Kidney (tissue), 14 donors: ENCODE data around the gene TAF1A. TPM values are rescaled to one million over a fixed set of nuclear protein-coding genes. Genes with fewer than 3 reads are reported as not detected.

ENCODE experiments used
- DNase-seq, 5 donors: peaks; one replicate each; pipeline ENCODE4 v3.0.0-alpha.2; 2013 to 2020
- FAIRE-seq: peaks from 2 replicates; lab custom pipeline; 2012; peaks lifted over from hg19 to GRCh38; lab: Jason Lieb, UNC
- H3K27ac ChIP-seq, 2 donors: one replicate each; pipeline ENCODE4 v1.7.0; 2013; ENCODE audit warnings: low read depth in 2 of 2, low read length in 2 of 2, inconsistent platforms in 1 of 2
- H3K27me3 ChIP-seq: one replicate; pipeline ENCODE4 v1.7.1; 2013; ENCODE audit warnings: low read length, inconsistent platforms; ENCODE audit not compliant: control insufficient read depth, insufficient read depth
- H3K36me3 ChIP-seq, 3 donors: one replicate each; pipeline versions ENCODE4 v1.7.0 to v1.7.1; 2013; ENCODE audit warnings: low read length in 3 of 3, control low read depth in 1 of 3, inconsistent platforms in 1 of 3; ENCODE audit not compliant: insufficient read depth in 3 of 3, control insufficient read depth in 2 of 3
- H3K4me1 ChIP-seq, 3 donors: one replicate each; pipeline versions ENCODE4 v1.7.0 to v1.7.1; 2013; ENCODE audit warnings: low read length in 3 of 3, inconsistent platforms in 1 of 3, low read depth in 1 of 3; ENCODE audit not compliant: control insufficient read depth in 2 of 3, insufficient read depth in 2 of 3
- H3K4me3 ChIP-seq, 3 donors: one replicate each; pipeline versions ENCODE4 v1.7.0 to v1.8.1; 2013; ENCODE audit warnings: low read length in 3 of 3, control low read depth in 1 of 3, inconsistent platforms in 1 of 3
- H3K9ac ChIP-seq, 3 donors: one replicate each; pipeline versions ENCODE4 v1.7.0 to v1.7.1; 2013; ENCODE audit warnings: low read length in 3 of 3, control low read depth in 1 of 3, inconsistent platforms in 1 of 3
- H3K9me3 ChIP-seq, 3 donors: one replicate each; pipeline versions ENCODE4 v1.7.0 to v1.7.1; 2013; ENCODE audit warnings: low read length in 3 of 3, control low read depth in 1 of 3, inconsistent platforms in 1 of 3; ENCODE audit not compliant: control insufficient read depth in 2 of 3, insufficient read depth in 1 of 3
- intact Hi-C: fragments of 100-400 bp; cut with DNase I; formaldehyde crosslinking; loops from one replicate; pipeline ENCODE4 v1.11.1; 2022
- polyA plus RNA-seq: library from polyadenylated mRNA; stranded (reverse); fragments of 350-450 nt; fragmentation: Illumina TruSeq; extraction: RNeasy Lipid Tissue Mini Kit (QIAGEN cat#74804); gene quantifications from one replicate; pipeline ENCODE4 v1.2.3, GENCODE V29; 2014; ENCODE audit warnings: low read depth, low replicate concordance; ENCODE audit not compliant: insufficient read depth
- total RNA-seq: library from RNA; stranded (reverse); fragmentation: NEBNext Ultra II Directional; extraction: Animal tissue kit (Norgen Biotek cat#: 25700); gene quantifications from one replicate; pipeline ENCODE4 v1.2.1, GENCODE V29; 2021
- TF ChIP-seq, protein P1 (sequence below): IDR thresholded peaks from 3 replicates; pipeline ENCODE4 v1.5.1; 2012; ENCODE audit warnings: mild to moderate bottlenecking, moderate library complexity, borderline replicate concordance; ENCODE audit not compliant: insufficient read depth; ENCODE audit errors: extremely low read depth
- donor health status: control.
- donor health status: control.
- donor health status: control.
- donor health status: control.
- donor health status: control.
- donor health status: DM: yes; HTN: yes; CAD: no.
- donor health status: Normal renal cell carcinoma (clear cell type).

TAF1A gene
- total and polyA plus RNA-seq, 2 donors from 2014 or later, result 1.9 to 8.2 TPM

- no peak overlapping the region for H3K4me3 ChIP-seq
- intact Hi-C loops, result no loop called here
- no peak for FAIRE-seq
- H3K9me3 ChIP-seq, result no peaks in the 10 kb centered on the region
- no peaks in the 10 kb centered on the region for H3K4me1 ChIP-seq
- DNase-seq, result no peak
- H3K36me3 ChIP-seq, result peaks cover 4 to 11% (median 9%) of the 10 kb centered on the region in 3 donors
- no peak overlapping the region for H3K27ac ChIP-seq
- TF ChIP-seq, protein P1, sequence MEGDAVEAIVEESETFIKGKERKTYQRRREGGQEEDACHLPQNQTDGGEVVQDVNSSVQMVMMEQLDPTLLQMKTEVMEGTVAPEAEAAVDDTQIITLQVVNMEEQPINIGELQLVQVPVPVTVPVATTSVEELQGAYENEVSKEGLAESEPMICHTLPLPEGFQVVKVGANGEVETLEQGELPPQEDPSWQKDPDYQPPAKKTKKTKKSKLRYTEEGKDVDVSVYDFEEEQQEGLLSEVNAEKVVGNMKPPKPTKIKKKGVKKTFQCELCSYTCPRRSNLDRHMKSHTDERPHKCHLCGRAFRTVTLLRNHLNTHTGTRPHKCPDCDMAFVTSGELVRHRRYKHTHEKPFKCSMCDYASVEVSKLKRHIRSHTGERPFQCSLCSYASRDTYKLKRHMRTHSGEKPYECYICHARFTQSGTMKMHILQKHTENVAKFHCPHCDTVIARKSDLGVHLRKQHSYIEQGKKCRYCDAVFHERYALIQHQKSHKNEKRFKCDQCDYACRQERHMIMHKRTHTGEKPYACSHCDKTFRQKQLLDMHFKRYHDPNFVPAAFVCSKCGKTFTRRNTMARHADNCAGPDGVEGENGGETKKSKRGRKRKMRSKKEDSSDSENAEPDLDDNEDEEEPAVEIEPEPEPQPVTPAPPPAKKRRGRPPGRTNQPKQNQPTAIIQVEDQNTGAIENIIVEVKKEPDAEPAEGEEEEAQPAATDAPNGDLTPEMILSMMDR, result no peak
- no peak overlapping the region for H3K9ac ChIP-seq
- no peaks in the 10 kb centered on the region for H3K27me3 ChIP-seq
These were observed 28.1 kb downstream of the TAF1A start for GRCh38 chr1:222561656-222562055.

- TF ChIP-seq, protein P1, result no peak
- Histone ChIP-seq H3K27ac (no peak overlapping the region), H3K9me3 (no peaks in the 10 kb centered on the region), H3K9ac (no peak overlapping the region), H3K36me3 (peaks cover 4 to 11% (median 8%) of the 10 kb centered on the region in 3 donors), H3K4me3 (no peak overlapping the region), H3K27me3 (no peaks in the 10 kb centered on the region), H3K4me1 (no peaks in the 10 kb centered on the region)
- DNase-seq (no peak), FAIRE-seq (no peak)
- intact Hi-C loops, result no loop called here
These were observed 32.2 kb downstream of the TAF1A start for GRCh38 chr1:222557574-222557973.

GRCh38 chr1:222557148-222557547 lies 32.6 kb downstream of the TAF1A start:
- Histone ChIP-seq H3K36me3 (peaks cover 4 to 11% (median 8%) of the 10 kb centered on the region in 3 donors), H3K27ac (no peak overlapping the region), H3K4me3 (no peak overlapping the region), H3K9me3 (no peaks in the 10 kb centered on the region), H3K9ac (no peak overlapping the region), H3K27me3 (no peaks in the 10 kb centered on the region), H3K4me1 (no peaks in the 10 kb centered on the region)
- FAIRE-seq, result no peak
- DNase-seq, result no peak
- intact Hi-C loops, result no loop called here
- TF ChIP-seq, protein P1, result no peak
